ENCODE measurements around the gene AGTRAP.

The AGTRAP gene

GRCh38 chr1:11721311-11721710 is 14.6 kb upstream of the AGTRAP start:
- no peaks in the 10 kb centered on the region for H3K36me3 ChIP-seq (ENCODE audit: insufficient read depth, low read length)
- H3K27me3 ChIP-seq (ENCODE audit: insufficient read depth, low read length, poor library complexity), result no peaks in the 10 kb centered on the region
- no peak overlapping the region for H2AFZ ChIP-seq (ENCODE audit: low read depth, low read length)
- no peak overlapping the region for H3K27ac ChIP-seq (ENCODE audit: low read length)
- no peaks in the 10 kb centered on the region for H3K9me3 ChIP-seq (ENCODE audit: insufficient read depth, low read length, severe bottlenecking)
- TF ChIP-seq CTCF (IDR thresholded peaks at IDR 0.05; ENCODE audit: borderline replicate concordance, extremely low read depth, low read length, poor library complexity, severe bottlenecking) (no peak), EZH2 (IDR thresholded peaks at IDR 0.05; ENCODE audit: borderline replicate concordance, low read depth, low read length, severe bottlenecking) (no peak)
- ATAC-seq (ENCODE audit: insufficient read depth, low read depth), result no peak
- no peak overlapping the region for H3K4me2 ChIP-seq (ENCODE audit: insufficient read depth, low read length)
- H4K20me1 ChIP-seq (ENCODE audit: insufficient read depth, low read length), result no peaks in the 10 kb centered on the region
- DNase-seq, result no peak
- H3K79me2 ChIP-seq (ENCODE audit: insufficient read depth, low read length), result no peaks in the 10 kb centered on the region
- H3K9ac ChIP-seq (ENCODE audit: low read depth, low read length), result no peak overlapping the region
- H3K4me3 ChIP-seq (ENCODE audit: low read depth in 1 of 2, low read length in 2 of 2), result no peak overlapping the region
- H3K4me1 ChIP-seq (ENCODE audit: insufficient read depth, low read length), result peaks cover 14% of the 10 kb centered on the region

GRCh38 chr1:11722538-11722937 is 13.4 kb upstream of the AGTRAP start:
- Histone ChIP-seq H2AFZ (ENCODE audit: low read depth, low read length) (no peak overlapping the region), H4K20me1 (ENCODE audit: insufficient read depth, low read length) (no peaks in the 10 kb centered on the region), H3K4me2 (ENCODE audit: insufficient read depth, low read length) (no peak overlapping the region), H3K79me2 (ENCODE audit: insufficient read depth, low read length) (no peaks in the 10 kb centered on the region), H3K27ac (ENCODE audit: low read length) (no peak overlapping the region), H3K27me3 (ENCODE audit: insufficient read depth, low read length, poor library complexity) (no peaks in the 10 kb centered on the region), H3K4me1 (ENCODE audit: insufficient read depth, low read length) (peaks cover 14% of the 10 kb centered on the region), H3K9ac (ENCODE audit: low read depth, low read length) (no peak overlapping the region), H3K9me3 (ENCODE audit: insufficient read depth, low read length, severe bottlenecking) (no peaks in the 10 kb centered on the region), H3K36me3 (ENCODE audit: insufficient read depth, low read length) (no peaks in the 10 kb centered on the region), H3K4me3 (ENCODE audit: low read depth in 1 of 2, low read length in 2 of 2) (no peak overlapping the region)
- DNase-seq, result no peak
- no peak for ATAC-seq (ENCODE audit: insufficient read depth, low read depth)
- no peak for TF ChIP-seq CTCF (IDR thresholded peaks at IDR 0.05; ENCODE audit: borderline replicate concordance, extremely low read depth, low read length, poor library complexity, severe bottlenecking)
- TF ChIP-seq EZH2 (IDR thresholded peaks at IDR 0.05; ENCODE audit: borderline replicate concordance, low read depth, low read length, severe bottlenecking), result no peak

GRCh38 chr1:11725616-11726015 is 10.3 kb upstream of the AGTRAP start:
- Histone ChIP-seq H3K9ac (ENCODE audit: low read depth, low read length) (no peak overlapping the region), H3K27ac (ENCODE audit: low read length) (no peak overlapping the region), H2AFZ (ENCODE audit: low read depth, low read length) (no peak overlapping the region), H3K36me3 (ENCODE audit: insufficient read depth, low read length) (no peaks in the 10 kb centered on the region), H3K4me1 (ENCODE audit: insufficient read depth, low read length) (peaks cover 11% of the 10 kb centered on the region), H3K79me2 (ENCODE audit: insufficient read depth, low read length) (no peaks in the 10 kb centered on the region), H3K27me3 (ENCODE audit: insufficient read depth, low read length, poor library complexity) (no peaks in the 10 kb centered on the region), H3K4me3 (ENCODE audit: low read depth in 1 of 2, low read length in 2 of 2) (no peak overlapping the region), H3K9me3 (ENCODE audit: insufficient read depth, low read length, severe bottlenecking) (no peaks in the 10 kb centered on the region), H3K4me2 (ENCODE audit: insufficient read depth, low read length) (no peak overlapping the region), H4K20me1 (ENCODE audit: insufficient read depth, low read length) (no peaks in the 10 kb centered on the region; the same call in 1 of the 2 replicates)
- ATAC-seq (ENCODE audit: insufficient read depth, low read depth) (no peak), DNase-seq (no peak)
- TF ChIP-seq CTCF (IDR thresholded peaks at IDR 0.05; ENCODE audit: borderline replicate concordance, extremely low read depth, low read length, poor library complexity, severe bottlenecking) (no peak), EZH2 (IDR thresholded peaks at IDR 0.05; ENCODE audit: borderline replicate concordance, low read depth, low read length, severe bottlenecking) (no peak)

GRCh38 chr1:11727119-11727518 is 8.8 kb upstream of the AGTRAP start:
- Histone ChIP-seq H3K9me3 (ENCODE audit: insufficient read depth, low read length, severe bottlenecking) (no peaks in the 10 kb centered on the region), H3K79me2 (ENCODE audit: insufficient read depth, low read length) (no peaks in the 10 kb centered on the region), H4K20me1 (ENCODE audit: insufficient read depth, low read length) (no peaks in the 10 kb centered on the region; the same call in 1 of the 2 replicates), H3K36me3 (ENCODE audit: insufficient read depth, low read length) (no peaks in the 10 kb centered on the region), H2AFZ (ENCODE audit: low read depth, low read length) (no peak overlapping the region), H3K27ac (ENCODE audit: low read length) (no peak overlapping the region), H3K4me2 (ENCODE audit: insufficient read depth, low read length) (no peak overlapping the region), H3K4me1 (ENCODE audit: insufficient read depth, low read length) (peaks cover 26% of the 10 kb centered on the region), H3K4me3 (ENCODE audit: low read depth in 1 of 2, low read length in 2 of 2) (no peak overlapping the region), H3K9ac (ENCODE audit: low read depth, low read length) (no peak overlapping the region), H3K27me3 (ENCODE audit: insufficient read depth, low read length, poor library complexity) (no peaks in the 10 kb centered on the region)
- DNase-seq, result no peak
- no peak for ATAC-seq (ENCODE audit: insufficient read depth, low read depth)
- TF ChIP-seq CTCF (IDR thresholded peaks at IDR 0.05; ENCODE audit: borderline replicate concordance, extremely low read depth, low read length, poor library complexity, severe bottlenecking) (no peak), EZH2 (IDR thresholded peaks at IDR 0.05; ENCODE audit: borderline replicate concordance, low read depth, low read length, severe bottlenecking) (no peak)

Measured in DND-41 (cell line).